CD4-positive, alpha-beta T cell treated with Interleukin-2 at 100 ng/mL for 4 hours (primary cell): ENCODE measurements around the gene KRT76.
"Not testable (repeated sequence)": the region's sequence is repeated elsewhere in the genome, so short reads cannot be mapped to it uniquely, and the experiment has no call there.

Experiments used
- DNase-seq: peaks from one replicate; pipeline ENCODE4 v3.0.0-alpha.2; 2020; ENCODE audit warnings: low spot score

The KRT76 gene

GRCh38 chr12:52796839-52797528 lies 19.8 kb upstream of the KRT76 start:
- DNase-seq, result no peak

- no peak for DNase-seq
Observed at GRCh38 chr12:52796429-52796794, 19.3 kb upstream of the KRT76 start.

GRCh38 chr12:52795694-52796428 lies 18.7 kb upstream of the KRT76 start, which contains the start of gene KRT3:
Gene KRT3, minus strand, starts transcription at chr12:52796117. Its CDS starts 75 bp downstream, at chr12:52796042.
- no peak for DNase-seq

GRCh38 chr12:52795332-52795674 lies 18.2 kb upstream of the KRT76 start:
- DNase-seq, result not testable (repeated sequence)

GRCh38 chr12:52794479-52795331 lies 17.6 kb upstream of the KRT76 start:
- no peak for DNase-seq

- no peak for DNase-seq
Observed at GRCh38 chr12:52792185-52793029, 15.3 kb upstream of the KRT76 start.

GRCh38 chr12:52791271-52792184 lies 14.4 kb upstream of the KRT76 start:
- no peak for DNase-seq

GRCh38 chr12:52790427-52791270 lies 13.5 kb upstream of the KRT76 start:
- no peak for DNase-seq

- DNase-seq, result no peak
Observed at GRCh38 chr12:52789637-52790426, 12.7 kb upstream of the KRT76 start.

- DNase-seq, result no peak
Observed at GRCh38 chr12:52788876-52789636, 11.9 kb upstream of the KRT76 start.

GRCh38 chr12:52788192-52788875 lies 11.2 kb upstream of the KRT76 start:
- no peak for DNase-seq

- DNase-seq, result no peak
Observed at GRCh38 chr12:52787324-52788191, 10.4 kb upstream of the KRT76 start.

GRCh38 chr12:52784909-52785308 lies 7.8 kb upstream of the KRT76 start:
- no peak for DNase-seq

GRCh38 chr12:52783563-52784316 lies 6.6 kb upstream of the KRT76 start:
- no peak for DNase-seq

- no peak for DNase-seq
Observed at GRCh38 chr12:52782502-52782901, 5.4 kb upstream of the KRT76 start.
